HG02642 (cell line): ENCODE data around the gene ROBO1.
"Not testable (repeated sequence)": the region's sequence is repeated elsewhere in the genome, so short reads cannot be mapped to it uniquely, and the experiment has no call there.

Experiments
- ATAC-seq: cut with Tn5 transposase; IDR thresholded peaks from one replicate; pipeline ENCODE4 v1.9.1; 2021; ENCODE audit warnings: mild to moderate bottlenecking; ENCODE audit not compliant: unreplicated experiment, poor library complexity

Gene ROBO1

DNA sequence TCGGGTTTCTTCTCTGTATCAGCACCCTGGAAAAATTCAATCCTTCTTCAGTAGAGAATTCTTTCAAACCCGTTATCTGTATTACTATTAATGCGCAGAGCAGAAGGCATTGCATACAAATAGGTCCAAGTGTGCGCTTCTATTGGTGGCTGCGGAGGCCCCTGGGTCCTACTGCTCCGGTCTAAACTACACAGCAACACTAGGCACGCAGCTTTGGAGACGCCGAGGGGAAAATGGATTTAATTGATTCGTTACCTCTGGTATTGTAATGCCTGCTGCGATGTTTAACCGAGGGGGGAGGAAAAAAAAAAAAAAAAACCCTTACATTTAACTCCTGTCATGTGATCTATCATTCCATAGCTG is at the start of gene ROBO1:
ROBO1 (minus strand) TSS at position 94 of the 363 bp plus-strand sequence.
- no peak for ATAC-seq

DNA sequence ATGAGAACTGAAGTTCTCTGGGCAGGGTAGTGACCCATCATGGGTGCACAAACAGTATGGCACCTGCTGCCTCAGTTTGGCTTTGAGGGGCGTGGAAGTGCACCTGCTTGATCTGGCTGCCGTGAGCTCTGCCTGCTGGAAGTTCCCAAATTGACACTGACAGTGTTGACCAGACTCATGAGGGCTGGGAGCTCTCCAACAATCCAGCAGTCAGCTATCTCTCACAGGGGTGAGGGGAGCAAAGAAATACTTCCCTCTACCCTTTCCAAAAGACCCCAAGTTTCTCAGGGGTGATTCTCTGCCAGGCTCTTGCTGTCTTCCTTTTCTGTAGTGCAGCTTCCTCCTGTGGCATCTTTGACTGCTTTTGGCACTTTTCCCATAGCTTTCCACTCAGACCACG is 49.4 kb upstream of the ROBO1 start:
- no peak for ATAC-seq

DNA sequence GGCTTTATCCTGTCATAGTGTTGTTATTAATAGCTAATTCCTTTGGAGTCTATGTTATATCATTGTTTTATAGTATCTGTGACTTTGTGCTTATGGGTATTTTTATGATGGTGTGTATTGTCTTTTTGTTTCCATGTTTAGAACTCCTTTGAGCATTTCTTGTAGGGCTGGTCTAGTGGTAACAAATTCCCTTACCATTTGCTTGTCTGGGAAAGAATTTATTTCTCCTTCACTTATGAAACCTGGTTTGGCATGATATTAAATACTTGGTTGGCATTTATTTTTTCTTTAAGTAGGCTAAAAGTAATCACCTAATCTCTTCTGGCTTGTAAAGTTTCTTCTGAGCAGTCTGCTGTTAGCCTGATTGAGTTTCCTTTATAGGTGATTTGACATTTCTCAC is 47.7 kb upstream of the ROBO1 start:
- no peak for ATAC-seq

DNA sequence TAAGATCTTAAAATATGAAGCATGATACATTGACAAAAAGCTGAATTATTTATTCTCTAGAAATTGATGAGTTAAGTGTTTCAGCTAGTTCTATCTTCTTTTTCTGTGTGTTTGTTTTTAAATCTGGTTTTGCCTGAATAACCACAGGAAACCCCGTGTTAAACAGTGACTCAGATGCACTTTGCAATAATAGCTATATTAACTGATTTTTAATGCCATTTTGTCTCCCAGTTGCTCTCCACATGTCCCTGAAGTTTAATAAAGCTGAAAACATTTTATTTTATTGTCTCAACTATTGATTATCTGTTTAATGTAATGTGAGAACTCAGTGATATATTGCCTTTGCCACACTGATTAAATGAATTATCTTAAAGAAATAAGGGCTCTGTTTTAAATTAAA is 42.8 kb upstream of the ROBO1 start:
- no peak for ATAC-seq

DNA sequence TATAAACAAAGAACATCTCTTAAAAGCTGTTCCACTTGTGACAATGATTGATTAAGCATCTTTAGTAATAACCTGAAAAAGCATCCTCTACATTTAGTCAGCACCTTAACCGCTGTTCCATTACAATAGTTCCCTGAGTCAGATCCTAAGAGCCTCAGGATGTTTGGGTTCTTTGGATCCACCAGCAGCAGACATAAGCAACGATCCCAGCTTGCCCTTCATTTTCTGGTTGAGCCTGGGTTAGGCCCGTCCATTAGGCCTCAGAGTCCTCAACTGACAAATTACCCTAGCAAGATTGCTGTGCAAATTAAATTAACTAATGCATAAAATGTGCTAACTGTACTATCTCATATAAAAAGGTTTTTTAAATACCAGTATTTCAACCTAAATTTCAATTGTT is 42.3 kb upstream of the ROBO1 start:
- no peak for ATAC-seq

DNA sequence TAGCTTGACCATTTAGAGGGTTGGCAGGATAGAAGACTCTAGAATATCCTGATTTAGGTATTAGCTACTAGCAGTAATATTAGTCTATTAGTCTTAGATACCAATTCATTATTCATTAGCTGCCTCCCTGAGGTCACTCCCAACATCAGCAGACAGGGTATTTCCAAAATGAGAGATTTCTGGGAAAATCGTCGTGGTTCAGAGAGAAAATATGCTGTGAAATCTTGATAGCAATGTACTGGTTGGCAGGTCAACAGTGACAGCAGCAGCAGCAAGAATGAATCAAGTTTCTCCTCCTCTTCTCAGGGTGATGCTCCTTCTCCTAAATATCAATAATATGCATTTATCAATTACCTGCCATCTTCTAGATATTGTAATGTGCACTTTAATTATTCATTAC is 41.3 kb upstream of the ROBO1 start:
- ATAC-seq: no peak

DNA sequence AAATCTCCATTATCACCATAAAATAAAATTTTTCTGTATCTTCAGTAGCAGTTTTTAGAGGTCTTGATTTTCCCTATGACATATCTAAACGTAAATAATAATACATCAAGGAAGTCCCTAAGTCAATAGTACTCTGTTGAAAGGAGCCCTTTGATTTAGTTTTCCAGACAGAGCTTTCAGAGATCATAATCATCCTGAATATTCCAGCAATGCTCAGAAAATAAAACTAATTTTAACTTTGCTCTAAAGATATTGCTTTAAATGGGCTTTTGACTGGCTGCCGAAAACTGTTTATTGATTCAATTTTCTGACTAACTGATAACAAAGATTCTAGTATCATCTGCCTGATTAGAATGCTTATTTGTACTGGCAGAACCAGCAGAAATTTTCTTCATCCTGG is 40.7 kb upstream of the ROBO1 start:
- no peak for ATAC-seq

DNA sequence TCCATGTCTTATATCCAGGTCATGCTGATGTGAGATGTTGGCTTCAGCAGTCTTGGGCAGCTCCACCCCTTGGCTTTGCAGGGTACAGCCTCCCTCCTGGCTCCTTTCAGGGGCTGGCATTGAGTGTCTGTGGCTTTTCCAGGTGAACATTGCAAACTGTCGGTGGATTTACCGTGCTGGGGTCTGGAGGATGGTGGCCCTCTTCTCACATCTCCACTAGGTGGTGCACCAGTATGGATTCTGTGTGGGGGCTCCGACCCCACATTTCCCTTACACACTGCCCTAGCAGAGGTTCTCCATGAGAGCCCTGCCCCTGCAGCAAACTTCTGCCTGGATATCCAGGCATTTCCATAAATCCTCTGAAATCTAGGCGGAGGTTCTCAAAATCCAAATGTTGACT is 22.4 kb upstream of the ROBO1 start:
- ATAC-seq: not testable (repeated sequence)

DNA sequence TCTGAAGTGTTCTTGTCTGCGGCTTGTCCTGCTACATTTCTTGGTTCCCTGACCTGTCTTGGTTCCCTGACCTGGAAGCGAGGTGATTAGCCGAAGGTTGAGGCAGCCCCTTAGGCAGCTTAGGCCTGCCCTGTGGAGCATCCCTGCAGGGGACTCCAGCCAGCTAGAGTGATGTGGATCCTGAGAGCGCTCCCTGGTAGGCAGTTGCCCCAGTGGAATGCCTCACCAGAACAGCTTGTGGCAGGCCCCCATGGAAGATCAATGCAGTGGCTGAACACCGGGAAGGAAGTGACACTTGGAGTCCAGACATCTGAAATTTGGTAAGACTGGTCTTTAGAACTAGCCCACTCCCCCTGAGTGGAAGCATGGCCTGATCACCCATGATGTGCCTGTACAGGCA is 5.5 kb upstream of the ROBO1 start:
- no peak for ATAC-seq

DNA sequence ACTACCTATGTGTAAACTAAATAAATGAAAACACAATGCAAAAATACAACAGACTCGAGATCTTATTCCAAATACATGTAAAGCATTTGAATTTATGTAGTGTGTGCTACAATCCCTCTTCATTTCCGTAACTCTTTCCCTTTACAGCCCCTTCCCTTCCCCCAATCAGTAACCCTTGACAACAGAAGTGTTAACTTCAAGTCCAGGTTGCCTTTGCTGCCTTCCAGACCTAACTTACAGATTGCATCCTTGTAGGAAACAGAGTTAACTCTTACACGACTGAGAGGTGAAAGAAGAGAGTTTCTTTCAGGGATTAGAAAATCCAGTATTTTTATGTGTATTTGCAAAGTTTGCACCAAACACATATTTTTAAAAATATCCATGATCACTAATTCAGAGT is 1.4 kb upstream of the ROBO1 start:
- ATAC-seq: no peak

DNA sequence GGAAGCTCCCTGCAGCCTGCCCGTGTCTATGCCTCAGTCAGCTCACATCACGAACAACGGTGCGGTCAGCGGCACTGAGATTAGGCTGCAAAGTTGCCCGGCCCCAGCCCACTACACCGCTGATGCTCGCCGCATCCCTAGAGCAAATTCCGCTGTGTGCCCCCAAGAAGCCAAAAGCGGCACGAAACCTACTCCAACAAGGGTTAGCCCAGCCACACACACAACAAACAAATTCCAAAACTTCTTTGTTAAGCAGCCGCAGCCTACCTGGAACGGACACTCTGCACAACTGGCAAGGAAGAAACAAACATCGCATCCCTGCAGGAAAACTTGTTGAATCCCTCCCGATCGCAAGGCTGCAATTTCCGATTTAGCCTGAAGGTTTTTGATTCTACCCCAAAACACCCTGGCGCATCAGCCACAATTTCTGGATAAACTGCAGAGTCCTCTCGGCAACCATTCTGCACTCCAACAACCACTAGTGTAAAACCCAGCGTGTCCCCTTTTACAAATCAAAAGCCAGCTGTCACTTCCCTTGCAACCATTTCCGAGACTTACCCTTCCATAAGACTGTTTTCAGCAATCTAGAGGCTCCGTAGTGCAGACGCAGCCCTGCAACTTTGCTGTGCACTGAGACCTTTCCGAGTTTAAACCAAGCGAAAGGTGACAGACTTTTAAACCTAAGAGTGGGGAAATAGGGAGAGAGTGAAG is 449 bp downstream of the ROBO1 start:
- no peak for ATAC-seq

DNA sequence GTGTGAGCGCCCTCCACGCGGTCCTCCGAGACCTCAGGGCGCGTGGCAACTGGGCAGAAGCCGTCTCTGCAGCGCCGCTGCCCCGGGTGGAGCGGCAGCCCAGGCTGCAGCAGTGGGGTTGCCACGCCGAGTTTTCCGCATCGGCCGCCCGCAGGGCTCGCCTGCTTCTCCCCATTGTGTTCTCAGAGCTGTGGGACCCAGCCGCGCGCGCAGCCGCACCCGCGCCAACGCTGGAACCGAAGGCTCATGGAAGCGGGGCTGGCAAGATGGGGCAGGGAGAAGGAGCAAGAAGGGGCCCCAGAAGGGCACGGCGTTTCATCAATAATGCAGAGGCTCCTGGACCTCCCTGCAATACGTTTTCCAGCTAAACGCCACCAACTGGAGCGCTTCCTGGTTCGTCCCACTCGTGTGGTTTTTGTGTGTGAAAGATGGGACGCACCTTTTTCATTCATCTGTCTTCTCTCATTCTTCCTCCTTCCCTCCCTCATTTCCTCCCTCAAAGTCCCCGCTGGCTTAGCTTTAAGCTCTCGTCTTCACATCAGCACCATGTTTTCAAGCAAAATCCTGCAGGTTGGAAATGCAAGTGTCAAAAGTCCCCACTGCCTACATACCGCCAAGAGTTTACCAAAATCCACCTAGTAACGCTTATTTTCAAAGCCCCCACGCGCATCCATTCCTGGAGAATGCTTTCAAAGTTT is 1.2 kb downstream of the ROBO1 start:
- ATAC-seq: no peak

DNA sequence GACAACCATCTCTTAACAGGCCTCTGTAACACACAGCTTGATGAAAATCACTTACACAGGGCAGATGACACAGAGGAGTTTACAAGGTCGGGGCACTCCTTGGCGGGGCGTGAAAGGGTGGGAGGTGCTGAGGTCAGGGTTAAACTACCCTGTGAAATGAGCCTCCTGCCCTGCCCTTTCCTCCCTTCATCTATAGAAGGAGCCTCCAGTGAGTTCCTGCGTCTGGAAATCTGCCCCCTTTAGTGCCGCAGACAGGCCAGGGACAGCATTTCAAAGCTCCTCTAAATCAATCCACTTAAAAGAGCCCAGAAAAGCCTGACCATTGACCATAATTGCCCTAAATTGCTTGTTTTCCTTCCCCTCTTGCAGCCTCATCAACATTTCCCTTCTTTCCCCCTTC is 1.9 kb downstream of the ROBO1 start:
- no peak for ATAC-seq

DNA sequence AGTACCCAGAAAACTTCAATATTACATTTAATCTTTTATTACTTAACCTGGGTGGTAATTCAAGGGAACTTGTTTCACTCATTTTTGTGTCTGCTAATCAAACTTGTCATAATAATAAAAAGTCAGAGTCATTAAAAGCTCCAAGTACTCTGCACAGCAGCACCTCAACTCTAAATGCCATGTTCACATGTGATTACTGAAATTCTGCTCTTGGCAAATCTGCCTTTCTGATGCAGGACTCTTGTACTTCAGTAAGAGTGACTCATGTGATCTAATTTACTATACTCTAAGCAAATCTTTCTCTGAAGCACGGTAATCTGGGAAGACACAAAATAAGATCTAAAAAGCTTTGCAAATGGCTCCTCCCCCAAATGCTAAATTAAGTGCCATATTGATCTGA is 6.4 kb downstream of the ROBO1 start:
- ATAC-seq: no peak

DNA sequence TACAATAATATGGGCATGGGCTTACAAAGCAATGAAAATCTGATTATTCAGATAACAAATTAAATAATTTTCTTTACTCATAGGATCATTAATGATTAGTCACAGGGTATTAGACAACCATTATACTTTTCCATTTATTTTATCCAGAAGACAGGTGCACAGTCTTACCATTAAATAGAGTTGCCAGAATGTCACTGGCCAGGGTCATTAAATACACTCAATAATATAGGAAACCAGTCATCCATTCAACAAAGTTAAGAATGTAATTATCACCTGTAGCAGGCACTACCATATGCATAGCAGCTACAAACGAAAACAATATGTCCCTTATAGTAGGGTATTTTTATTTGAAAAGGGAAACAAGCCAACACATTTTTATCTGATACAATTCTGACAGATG is 16.1 kb downstream of the ROBO1 start:
- no peak for ATAC-seq

DNA sequence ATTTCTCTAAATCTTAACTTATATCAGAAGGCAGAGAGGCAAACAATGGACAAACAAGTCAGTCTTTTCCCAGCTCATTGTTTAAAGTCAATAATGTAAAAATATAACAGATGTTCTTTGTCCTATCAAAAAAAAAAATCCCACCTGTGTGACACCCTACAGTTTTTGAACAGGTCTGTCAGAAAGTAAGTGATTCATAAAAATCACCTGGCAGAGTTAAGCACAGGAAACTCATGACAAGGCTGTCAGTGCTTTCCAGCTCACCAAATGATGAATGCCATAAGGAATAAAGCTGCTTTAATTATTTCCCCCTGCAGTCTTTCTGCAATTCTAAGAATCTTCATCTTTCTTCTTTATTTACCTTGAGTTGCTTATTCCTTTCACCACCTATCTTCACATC is 30.3 kb downstream of the ROBO1 start:
- ATAC-seq: no peak

DNA sequence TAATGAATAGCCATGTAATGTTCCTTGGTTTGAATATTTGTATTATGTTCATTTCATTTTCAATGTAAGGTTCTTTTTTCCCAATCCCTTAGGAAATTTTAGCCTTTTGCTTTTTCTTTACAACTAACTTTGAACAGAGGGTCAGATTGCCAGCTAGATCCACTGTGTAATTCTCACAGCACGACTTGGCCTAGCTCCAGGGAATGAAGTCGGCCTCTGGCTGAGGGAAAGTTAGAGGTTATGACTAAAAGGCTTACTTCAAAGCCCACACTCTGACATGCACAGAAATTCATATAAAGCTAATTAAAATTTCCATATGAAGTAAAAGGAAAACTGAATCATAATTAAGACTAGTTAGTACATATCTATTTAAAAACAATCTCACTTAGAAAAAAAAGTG is 38.7 kb downstream of the ROBO1 start:
- ATAC-seq: no peak

DNA sequence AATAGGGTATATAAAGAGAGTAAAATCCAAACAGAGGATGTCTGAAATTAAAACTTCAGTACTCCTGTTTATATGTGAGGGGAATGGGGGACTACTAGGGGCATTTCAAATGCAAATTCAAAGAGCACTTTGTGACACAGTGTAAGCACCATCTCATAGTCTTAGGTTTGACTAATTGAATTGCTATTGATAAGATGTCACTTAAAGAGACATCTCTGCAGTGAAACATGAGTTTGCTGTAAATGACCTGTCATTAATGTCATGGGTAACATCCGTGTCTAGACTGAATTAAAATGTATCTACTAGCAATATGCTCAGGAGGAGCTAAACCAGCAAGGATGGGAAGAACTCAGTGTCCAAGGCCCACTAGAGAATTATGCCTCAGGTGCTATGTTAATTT is 41.0 kb downstream of the ROBO1 start:
- no peak for ATAC-seq

DNA sequence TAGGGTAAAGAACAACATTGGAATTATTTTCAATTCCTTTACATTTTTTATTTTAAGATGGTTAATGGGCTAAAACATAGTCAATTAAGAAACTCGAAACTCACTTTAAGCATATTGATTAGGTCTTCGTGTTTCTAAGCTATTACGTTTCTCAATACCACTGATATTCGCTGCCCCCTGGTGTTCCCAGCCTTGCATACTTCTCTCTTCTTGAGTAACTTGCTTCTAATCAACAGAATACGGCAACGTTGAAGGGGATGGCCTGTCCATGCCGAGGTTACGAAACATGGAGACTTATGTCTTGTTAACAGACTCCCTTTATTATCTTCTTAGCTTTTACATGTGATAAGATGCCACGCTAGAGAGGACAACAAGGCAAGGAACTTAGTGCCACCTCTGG is 43.6 kb downstream of the ROBO1 start:
- ATAC-seq: no peak

DNA sequence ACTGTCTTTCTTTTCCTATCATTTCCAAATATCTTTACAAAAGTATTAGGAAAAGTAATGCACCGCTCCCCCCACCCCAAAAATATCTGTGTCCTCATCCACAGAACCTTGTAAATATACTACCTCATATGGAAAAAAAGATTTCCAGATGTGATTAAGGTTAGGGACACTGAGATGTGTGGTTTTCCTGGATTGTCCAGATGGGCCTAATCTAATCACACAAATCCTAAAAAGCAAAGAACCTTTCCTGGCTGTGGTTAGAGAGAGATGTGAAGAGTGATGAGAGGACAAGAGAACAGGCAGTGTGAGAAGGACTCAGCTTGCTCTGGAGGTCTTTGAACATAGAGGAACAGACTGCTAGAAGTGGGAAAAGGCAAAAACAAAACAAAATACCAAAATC is 77.7 kb downstream of the ROBO1 start:
- no peak for ATAC-seq

DNA sequence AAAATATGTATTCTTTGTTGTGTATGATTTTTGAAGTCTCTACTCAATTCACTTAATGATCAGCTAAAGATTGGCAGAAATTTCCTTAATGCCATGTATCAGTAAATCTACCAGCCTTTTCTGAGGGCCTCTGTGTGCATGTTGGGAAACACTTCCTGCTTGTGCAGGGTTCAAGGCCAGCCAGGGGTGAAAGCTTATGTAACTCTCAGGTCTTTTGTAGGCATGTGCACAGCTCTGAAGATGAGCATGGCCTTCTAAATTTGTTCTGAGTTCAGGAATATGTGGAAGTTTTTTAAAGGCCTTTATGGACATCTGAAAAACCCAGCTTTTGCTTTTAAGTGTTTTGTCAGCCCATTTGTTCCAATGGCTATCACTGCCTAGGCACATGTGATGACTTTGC is 82.7 kb downstream of the ROBO1 start:
- no peak for ATAC-seq

DNA sequence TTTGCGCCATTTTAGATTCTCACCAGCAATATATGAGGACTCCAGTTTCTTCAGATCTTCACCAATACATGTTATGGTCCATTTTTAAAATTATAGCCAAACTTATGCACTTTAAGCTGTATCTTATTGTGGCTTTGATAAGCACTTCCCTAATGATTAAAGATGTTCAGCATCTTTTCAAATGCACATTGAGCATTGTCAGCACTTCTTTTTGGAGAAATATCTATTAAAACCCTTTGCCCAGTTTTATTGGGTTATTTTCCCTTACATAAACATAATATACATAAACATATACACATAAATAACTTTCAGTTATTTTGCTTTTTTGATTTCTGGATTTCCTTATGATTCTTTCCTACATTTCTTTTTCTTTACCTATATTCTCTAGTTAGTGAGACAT is 83.8 kb downstream of the ROBO1 start:
- ATAC-seq: no peak
